A549 (cell line): ENCODE data around the gene SSC5D.

ENCODE experiments used
- CTCF ChIP-seq: fragments of >200 bp; sonication (Bioruptor Twin); formaldehyde crosslinking; IDR thresholded peaks from 3 replicates; pipeline ENCODE4 v1.5.1; 2016
- ELK1 ChIP-seq: fragments of 150-350 bp; IDR thresholded peaks from 2 replicates; pipeline ENCODE4 v1.6.1; 2014; ENCODE audit warnings: low read depth, mild to moderate bottlenecking, low read length
- RNF2 ChIP-seq: fragments of 200-600 bp; sonication (generic); IDR thresholded peaks from 2 replicates; pipeline ENCODE4 v1.6.1; 2016; ENCODE audit warnings: low read depth, mild to moderate bottlenecking, antibody characterized with exemption, moderate library complexity, borderline replicate concordance

- no peak for TF ChIP-seq ELK1
- no peak for TF ChIP-seq RNF2
- TF ChIP-seq CTCF, result no peak
These were observed 6.0 kb downstream of the SSC5D start for GRCh38 chr19:55494172-55494761.
